NCI-H69 (cell line): ENCODE results near the gene GOLGA6L10.
"Not testable (repeated sequence)": the region's sequence is repeated elsewhere in the genome, so short reads cannot be mapped to it uniquely, and the experiment has no call there.

ENCODE experiments used
- DNase-seq: peaks from one replicate; lab custom pipeline; 2025; lab: John Stamatoyannopoulos, UW

The GOLGA6L10 gene

GRCh38 chr15:82317516-82317915 is 31.8 kb downstream of the GOLGA6L10 start:
- DNase-seq: not testable (repeated sequence)

GRCh38 chr15:82317091-82317489 is 32.2 kb downstream of the GOLGA6L10 start:
- DNase-seq: no peak

DNA sequence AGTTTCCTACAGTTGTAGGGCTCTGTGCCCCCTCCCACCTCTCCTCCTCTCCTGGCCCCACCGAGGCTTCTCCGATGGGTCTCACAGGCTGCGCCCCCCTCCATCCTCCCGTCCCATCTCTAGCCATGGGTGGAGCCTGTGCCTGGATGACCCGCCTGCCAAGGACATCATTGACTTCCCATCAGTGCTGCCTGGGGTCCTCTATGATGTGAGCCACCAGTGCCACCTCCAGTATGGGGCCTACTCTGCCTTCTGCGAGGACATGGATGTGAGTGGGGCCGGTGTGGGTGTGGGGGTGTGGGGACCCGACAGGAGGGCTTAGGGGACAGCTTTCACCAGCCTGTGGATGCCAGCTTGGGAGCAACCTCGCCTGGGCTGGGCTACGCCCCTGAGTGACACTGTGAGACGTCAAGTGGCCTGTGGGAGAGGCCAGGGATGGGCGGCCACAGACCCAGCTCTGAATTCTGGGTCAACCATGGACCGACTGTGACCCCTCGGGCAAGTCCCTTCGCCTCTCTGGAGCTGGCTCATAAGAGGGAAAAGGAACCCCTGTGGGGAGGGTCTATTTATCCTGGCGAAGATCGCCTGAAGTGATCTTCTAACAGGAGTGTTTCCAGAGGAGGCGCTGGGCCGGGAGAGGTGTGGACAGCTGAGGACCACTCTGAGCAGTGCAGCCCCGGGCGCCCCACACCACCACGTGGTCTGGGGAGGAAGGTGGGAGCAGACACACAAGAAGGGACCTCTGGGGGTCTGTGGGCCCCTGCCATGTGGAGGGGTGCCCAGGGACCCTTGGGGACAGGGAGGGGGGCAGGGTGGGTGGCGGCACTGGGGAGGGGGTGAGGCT is 32.8 kb downstream of the GOLGA6L10 start:
- DNase-seq: not testable (repeated sequence)

- DNase-seq: no peak
Measured at GRCh38 chr15:82315519-82316246, 33.6 kb downstream of the GOLGA6L10 start.

DNA sequence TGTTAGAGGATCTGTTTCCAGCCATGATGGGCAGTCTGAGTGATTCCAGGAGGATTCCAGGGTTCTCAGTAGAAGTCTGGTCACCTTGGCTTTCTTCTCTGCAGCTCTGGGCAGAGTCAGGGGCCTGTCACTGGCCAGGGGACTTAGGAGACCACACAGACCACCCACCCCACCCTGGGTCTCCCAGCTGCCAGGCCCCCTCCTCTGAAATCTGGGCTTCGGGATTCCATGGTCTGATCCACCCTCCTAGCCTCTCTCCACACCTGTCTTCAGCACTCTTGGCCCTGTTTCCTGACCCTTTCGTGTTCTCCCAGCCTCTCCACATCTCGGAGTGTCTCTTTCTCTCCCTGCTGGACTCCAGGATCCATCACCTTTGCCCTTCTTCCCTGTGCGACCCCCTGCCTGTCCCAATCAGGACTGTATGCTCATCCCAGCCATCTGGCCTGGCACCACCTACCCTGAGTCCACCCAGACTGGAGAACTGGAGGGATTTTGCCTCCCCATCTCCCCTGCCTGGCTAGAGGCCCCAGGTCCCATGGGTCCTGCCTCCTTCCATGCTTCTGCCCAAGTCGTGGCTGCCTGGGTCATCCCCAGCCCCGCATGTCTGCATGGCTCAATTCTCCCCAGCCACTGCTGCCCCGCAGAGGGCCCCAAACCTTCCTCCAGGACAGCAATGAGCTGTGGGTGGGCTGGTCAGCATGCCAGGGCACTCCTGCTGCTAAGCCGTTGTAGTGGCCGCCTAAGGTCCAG is 34.3 kb downstream of the GOLGA6L10 start:
- no peak for DNase-seq

GRCh38 chr15:82313951-82314768 is 35.1 kb downstream of the GOLGA6L10 start:
- DNase-seq: not testable (repeated sequence)

DNA sequence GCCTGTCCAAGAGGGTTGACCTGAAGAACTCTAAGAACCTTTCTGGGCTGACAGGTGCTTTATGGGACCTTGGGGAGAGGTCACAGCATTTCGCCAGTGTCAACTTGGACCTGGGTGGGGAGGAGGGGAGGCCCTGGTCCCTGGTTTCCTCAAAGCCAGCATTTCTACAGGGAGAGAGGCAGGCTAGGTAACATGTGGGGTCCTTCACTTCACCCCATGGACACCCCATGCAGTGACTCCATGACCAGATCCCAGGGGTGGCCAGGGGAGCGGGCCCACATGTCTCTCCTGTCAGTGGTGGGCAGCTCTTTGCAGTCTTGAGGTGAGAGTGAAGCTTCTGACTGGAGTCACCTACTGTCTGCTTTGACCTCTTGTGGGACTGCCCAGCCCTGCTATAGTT is 35.8 kb downstream of the GOLGA6L10 start:
- no peak for DNase-seq

GRCh38 chr15:82312586-82313349 is 36.5 kb downstream of the GOLGA6L10 start:
- DNase-seq: no peak

DNA sequence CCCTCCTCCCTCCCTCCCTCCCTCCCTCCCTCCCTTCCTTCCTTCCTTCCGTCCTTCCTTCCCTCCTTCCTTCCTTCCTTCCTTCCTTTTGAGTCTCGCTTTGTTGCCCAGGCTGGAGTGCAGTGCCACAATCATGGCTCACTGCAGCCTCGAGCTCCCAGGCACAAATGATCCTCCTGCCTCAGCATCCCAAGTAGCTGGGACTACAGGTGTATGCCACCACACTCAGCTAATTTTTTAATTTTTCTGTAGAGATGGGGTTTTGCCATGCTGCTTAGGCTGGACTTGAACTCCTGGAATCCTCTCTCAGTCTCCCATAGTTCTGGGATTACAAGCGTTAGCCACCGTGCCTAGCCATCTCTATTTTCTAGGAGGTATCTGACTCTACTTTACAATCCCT is 38.0 kb downstream of the GOLGA6L10 start:
- not testable (repeated sequence) for DNase-seq

DNA sequence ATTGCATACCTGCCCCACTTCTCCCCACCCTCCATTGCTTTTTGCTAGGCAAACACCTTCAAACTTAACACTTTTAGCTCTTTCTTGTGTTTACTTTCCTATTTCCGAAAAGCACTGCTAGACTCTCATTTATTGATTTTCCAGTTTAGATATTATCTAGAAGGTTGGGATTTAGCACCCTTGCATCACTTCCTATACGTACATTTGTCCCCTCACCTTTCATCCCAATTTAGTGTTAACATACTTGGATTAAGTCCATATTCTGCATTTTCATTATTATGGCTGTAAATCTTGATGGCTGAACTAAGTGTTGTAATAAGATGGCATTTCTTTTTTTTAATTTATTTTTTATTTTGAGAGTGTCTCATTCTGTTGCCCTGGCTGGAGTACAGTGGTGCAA is 39.5 kb downstream of the GOLGA6L10 start:
- DNase-seq: no peak

DNA sequence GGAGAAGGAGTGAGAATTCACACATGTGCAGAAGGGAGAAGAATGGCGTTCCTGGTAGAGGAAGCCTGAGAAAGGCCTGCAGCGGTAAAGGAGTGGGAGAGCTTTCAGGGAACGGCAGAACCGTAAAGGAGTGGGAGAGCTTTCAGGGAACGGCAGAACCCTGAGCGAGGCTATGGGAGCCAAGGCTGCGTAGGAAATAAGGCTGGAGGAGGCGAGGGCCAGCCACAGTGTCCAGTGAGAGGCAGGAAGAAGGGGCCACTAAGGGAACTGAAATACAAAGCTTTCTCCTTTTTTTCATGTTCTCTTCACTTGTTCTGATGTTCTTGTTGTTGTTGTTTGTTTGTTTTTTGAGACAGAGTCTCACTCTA is 41.6 kb downstream of the GOLGA6L10 start:
- DNase-seq: no peak

DNA sequence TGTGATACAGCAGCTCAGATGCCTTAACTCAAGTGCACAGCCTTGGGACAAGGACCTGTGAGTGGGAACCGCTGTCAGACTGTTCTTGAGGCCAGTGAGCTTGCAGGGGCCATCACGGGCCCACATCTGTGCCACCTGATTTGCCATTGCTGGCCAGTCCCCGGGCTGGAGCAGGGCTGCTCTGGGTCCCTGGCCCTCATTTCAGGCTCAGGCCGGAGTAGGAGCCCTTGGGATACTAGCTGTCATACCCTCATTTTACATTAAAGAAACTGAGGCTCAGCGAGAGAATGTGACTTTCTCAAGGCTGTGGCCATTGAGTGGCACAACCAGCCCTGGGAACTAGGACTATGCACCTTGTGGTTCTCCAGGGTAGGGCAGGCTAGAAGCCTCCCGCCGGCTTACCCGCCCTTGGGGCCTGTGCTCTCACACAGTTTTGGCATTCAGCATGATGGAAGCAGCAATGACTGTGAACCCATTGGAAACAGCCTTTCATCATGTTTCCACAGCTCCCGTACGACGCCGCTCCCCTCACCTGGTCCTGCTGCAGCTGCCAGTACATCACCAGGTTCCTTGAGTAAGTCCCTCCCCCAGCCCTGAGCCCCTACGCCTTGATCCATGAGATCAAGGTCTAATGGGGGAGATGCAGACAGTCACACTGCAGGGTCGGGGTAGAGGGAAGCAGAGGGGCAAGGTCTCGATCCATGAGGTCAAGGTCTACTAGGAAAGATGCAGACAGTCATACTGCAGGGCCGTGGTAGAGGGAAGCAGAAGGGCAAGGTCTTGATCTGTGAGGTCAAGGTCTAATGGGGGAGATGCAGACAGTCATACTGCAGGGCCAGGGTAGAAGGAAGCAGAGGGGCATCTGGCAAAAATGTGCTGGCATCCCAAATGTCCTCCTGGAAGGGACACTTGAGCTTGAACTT is 42.2 kb downstream of the GOLGA6L10 start:
- no peak for DNase-seq

GRCh38 chr15:82305621-82306048 is 43.6 kb downstream of the GOLGA6L10 start:
- DNase-seq: no peak

GRCh38 chr15:82304778-82305090 is 44.5 kb downstream of the GOLGA6L10 start:
- no peak for DNase-seq

GRCh38 chr15:82303956-82304777 is 45.1 kb downstream of the GOLGA6L10 start:
- no peak for DNase-seq

GRCh38 chr15:82301296-82302016 is 47.8 kb downstream of the GOLGA6L10 start:
- no peak for DNase-seq

DNA sequence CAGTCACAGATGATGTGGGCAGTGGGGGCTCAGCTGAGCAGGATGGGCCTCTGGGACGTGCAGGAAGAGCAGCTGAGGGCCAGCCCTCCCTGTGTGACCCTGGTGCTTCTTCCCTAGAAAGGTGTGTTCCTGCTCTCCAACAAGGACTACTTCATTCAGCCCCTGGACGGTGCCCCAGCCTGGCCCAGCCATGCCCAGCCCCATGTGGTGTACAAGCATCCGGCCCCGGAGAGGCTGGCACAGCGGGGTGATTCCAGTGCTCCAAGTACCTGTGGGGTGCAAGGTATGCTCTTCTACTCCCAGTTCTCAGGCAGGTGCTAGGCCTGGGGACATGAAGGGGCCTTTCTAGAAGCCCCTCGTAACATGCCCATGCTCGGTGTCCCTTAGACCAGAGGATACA is 48.4 kb downstream of the GOLGA6L10 start:
- no peak for DNase-seq

DNA sequence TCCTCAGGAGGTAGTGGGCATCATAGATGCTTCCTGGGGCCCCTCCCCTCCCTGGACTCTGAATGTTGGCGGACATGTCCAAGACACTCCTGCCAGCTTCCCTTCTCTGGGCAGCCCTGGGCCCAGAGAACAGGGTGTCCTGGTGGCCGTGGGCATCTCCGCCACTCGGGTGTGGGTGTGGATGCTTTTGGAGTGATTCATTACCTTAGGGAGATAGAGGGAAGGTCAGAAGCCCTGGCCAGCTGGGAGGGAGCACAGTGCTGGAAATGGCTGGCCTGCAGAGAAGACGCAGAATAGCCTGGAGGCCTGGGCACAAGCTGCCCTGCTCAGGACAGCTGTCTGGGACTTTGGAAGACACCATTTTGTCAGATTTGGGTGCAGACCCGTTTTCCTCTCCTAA is 48.9 kb downstream of the GOLGA6L10 start:
- not testable (repeated sequence) for DNase-seq
